DND-41 (cell line): ENCODE results near the gene KRT1.

Experiments used
- EZH2 ChIP-seq: IDR thresholded peaks from 3 replicates; pipeline ENCODE4 v1.6.1; 2012; ENCODE audit warnings: borderline replicate concordance, low read depth, mild to moderate bottlenecking, moderate library complexity, low read length, inconsistent platforms; ENCODE audit not compliant: severe bottlenecking
- TF ChIP-seq, protein P1 (sequence below): IDR thresholded peaks from 2 replicates; pipeline ENCODE4 v1.5.1; 2012; ENCODE audit warnings: borderline replicate concordance, low read length, moderate library complexity, mild to moderate bottlenecking; ENCODE audit not compliant: poor library complexity, severe bottlenecking; ENCODE audit errors: extremely low read depth

DNA sequence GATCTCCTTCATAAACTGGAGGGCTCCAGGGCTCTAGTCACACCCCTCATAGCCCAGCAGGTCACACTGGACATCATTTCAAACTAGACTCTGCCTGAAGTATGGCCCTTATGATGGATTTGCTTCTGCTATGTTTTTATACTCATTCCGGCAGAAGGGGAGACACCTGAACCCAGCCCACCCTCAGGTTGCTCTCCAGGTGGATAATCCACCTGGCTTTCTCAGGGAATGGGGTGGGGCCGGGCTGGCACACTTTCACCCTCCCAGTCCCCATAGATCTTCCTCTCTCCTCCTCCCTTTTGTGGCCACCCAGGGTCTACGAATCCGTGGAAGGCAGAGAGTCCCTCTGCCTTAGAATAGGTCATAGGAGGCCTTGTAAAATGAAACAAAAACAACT lies 52.1 kb downstream of the KRT1 start:
- TF ChIP-seq, protein P1, sequence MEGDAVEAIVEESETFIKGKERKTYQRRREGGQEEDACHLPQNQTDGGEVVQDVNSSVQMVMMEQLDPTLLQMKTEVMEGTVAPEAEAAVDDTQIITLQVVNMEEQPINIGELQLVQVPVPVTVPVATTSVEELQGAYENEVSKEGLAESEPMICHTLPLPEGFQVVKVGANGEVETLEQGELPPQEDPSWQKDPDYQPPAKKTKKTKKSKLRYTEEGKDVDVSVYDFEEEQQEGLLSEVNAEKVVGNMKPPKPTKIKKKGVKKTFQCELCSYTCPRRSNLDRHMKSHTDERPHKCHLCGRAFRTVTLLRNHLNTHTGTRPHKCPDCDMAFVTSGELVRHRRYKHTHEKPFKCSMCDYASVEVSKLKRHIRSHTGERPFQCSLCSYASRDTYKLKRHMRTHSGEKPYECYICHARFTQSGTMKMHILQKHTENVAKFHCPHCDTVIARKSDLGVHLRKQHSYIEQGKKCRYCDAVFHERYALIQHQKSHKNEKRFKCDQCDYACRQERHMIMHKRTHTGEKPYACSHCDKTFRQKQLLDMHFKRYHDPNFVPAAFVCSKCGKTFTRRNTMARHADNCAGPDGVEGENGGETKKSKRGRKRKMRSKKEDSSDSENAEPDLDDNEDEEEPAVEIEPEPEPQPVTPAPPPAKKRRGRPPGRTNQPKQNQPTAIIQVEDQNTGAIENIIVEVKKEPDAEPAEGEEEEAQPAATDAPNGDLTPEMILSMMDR: no peak
- no peak for TF ChIP-seq EZH2
